OCI-LY3 (cell line): ENCODE measurements around the gene KLF12.

Source experiments
- H2AFZ ChIP-seq: fragments of 200-600, 300-600 bp; shearing (Covaris generic); 2 replicates; pipeline ENCODE4 v1.6.0; 2014; ENCODE audit warnings: antibody characterized with exemption, low read depth, low read length
- H3K27ac ChIP-seq: fragments of 200-600, 300-600 bp; sonication (generic); 2 replicates; pipeline ENCODE4 v1.5.1; 2014; ENCODE audit warnings: mild to moderate bottlenecking, low read length, moderate library complexity, mixed read lengths
- H3K27me3 ChIP-seq: fragments of 200-600, 300-600 bp; sonication (generic); 2 replicates; pipeline ENCODE4 v1.6.1; 2014; ENCODE audit warnings: low read depth, low read length, mixed read lengths
- H3K36me3 ChIP-seq: fragments of 200-600, 300-600 bp; sonication (generic); replicated peaks from 2 replicates; pipeline ENCODE3; 2014; ENCODE audit warnings: low read depth, low read length, mixed read lengths
- H3K4me1 ChIP-seq: fragments of 300-600, 200-600 bp; sonication (generic); 2 replicates; pipeline ENCODE4 v1.6.1; 2014; ENCODE audit warnings: low read length, mixed read lengths
- H3K4me2 ChIP-seq: fragments of 200-600, 300-600 bp; sonication (generic); 2 replicates; pipeline ENCODE4 v1.6.1; 2014; ENCODE audit warnings: low read length, mixed read lengths
- H3K4me3 ChIP-seq: fragments of 300-600, 200-600 bp; sonication (generic); 2 replicates; pipeline ENCODE4 v1.5.1; 2014; ENCODE audit warnings: antibody characterized with exemption, mild to moderate bottlenecking, low read length, moderate library complexity
- H3K79me2 ChIP-seq: fragments of 300-600, 200-600 bp; shearing (Covaris generic); 2 replicates; pipeline ENCODE4 v1.6.1; 2014; ENCODE audit warnings: mild to moderate bottlenecking, low read length, mixed read lengths
- H3K9ac ChIP-seq: fragments of 300-600, 200-600 bp; shearing (Covaris generic); 2 replicates; pipeline ENCODE4 v1.6.0; 2014; ENCODE audit warnings: mild to moderate bottlenecking, low read length, moderate library complexity
- H3K9me3 ChIP-seq: fragments of 200-600, 300-600 bp; shearing (Covaris generic); 2 replicates; pipeline ENCODE4 v1.6.1; 2014; ENCODE audit warnings: low read length, mixed read lengths; ENCODE audit not compliant: insufficient read depth
- H4K20me1 ChIP-seq: fragments of 200-600, 300-600 bp; sonication (generic); 2 replicates; pipeline ENCODE4 v1.6.1; 2016; ENCODE audit warnings: low read length, mixed read lengths; ENCODE audit not compliant: insufficient read depth
- EZH2phosphoT487 ChIP-seq: fragments of 200-600 bp; shearing (Covaris generic); IDR thresholded peaks from 2 replicates; pipeline ENCODE4 v1.6.1; 2018; ENCODE audit warnings: antibody characterized with exemption, mixed run types, low read depth
- TF ChIP-seq, protein P1 (sequence below): fragments of 200-600, 300-600 bp; sonication (generic); IDR thresholded peaks from 2 replicates; pipeline ENCODE4 v1.5.1; 2014; ENCODE audit warnings: antibody characterized with exemption, low read length, low read depth

The KLF12 gene

DNA sequence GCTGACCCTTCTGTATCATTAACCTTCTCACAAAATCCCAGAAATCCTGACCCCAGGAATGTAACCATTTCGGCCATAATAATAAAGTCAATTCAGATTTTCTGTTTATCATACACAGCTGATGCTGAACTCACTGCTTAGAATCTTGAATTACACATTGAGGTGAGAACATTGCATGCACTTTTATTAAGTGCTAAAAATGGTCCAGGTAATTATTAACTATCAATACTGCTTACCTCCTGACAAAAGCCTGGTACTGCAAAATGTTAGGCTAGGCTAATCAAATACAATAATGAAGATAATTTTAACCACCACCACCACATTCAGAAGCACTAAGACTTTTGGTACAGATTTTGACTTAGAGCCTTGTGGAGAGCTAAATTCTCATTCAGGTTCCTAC lies 36.1 kb downstream of the KLF12 start:
- H3K4me3 ChIP-seq, result no peak overlapping the region
- H4K20me1 ChIP-seq, result peaks cover 38% of the 10 kb centered on the region; the same call in 1 of the 2 replicates
- H3K9me3 ChIP-seq, result no peaks in the 10 kb centered on the region
- TF ChIP-seq, protein P1, sequence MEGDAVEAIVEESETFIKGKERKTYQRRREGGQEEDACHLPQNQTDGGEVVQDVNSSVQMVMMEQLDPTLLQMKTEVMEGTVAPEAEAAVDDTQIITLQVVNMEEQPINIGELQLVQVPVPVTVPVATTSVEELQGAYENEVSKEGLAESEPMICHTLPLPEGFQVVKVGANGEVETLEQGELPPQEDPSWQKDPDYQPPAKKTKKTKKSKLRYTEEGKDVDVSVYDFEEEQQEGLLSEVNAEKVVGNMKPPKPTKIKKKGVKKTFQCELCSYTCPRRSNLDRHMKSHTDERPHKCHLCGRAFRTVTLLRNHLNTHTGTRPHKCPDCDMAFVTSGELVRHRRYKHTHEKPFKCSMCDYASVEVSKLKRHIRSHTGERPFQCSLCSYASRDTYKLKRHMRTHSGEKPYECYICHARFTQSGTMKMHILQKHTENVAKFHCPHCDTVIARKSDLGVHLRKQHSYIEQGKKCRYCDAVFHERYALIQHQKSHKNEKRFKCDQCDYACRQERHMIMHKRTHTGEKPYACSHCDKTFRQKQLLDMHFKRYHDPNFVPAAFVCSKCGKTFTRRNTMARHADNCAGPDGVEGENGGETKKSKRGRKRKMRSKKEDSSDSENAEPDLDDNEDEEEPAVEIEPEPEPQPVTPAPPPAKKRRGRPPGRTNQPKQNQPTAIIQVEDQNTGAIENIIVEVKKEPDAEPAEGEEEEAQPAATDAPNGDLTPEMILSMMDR, result no peak
- no peak for TF ChIP-seq EZH2phosphoT487
- H3K27me3 ChIP-seq, result no peaks in the 10 kb centered on the region
- H3K4me2 ChIP-seq, result no peak overlapping the region
- no peaks in the 10 kb centered on the region for H3K36me3 ChIP-seq
- H3K27ac ChIP-seq, result no peak overlapping the region
- no peaks in the 10 kb centered on the region for H3K4me1 ChIP-seq
- H2AFZ ChIP-seq, result no peak overlapping the region
- peaks cover 16% of the 10 kb centered on the region for H3K79me2 ChIP-seq
- no peak overlapping the region for H3K9ac ChIP-seq

DNA sequence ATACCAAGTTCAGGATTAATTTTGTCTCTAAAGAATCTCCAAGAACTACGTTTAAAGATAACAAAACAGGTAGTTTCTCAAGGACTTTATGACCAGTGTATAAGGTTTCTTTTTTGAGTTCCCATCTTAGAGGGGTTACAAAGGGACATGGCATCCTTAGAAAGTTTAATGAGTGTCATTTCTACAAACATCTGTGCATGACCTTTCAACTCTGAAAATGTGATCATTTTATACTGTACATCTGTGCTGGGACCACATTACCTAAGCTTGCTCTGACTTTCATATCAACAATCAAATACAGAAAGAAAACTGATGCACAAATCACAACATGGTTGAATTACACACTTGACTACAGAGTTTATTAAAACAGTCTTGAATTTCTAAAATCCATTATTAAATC lies 37.1 kb downstream of the KLF12 start:
- TF ChIP-seq, protein P1, result no peak
- no peak for TF ChIP-seq EZH2phosphoT487
- Histone ChIP-seq H2AFZ (no peak overlapping the region), H3K27me3 (no peaks in the 10 kb centered on the region), H3K4me3 (no peak overlapping the region), H4K20me1 (peaks cover 42% of the 10 kb centered on the region; the same call in 1 of the 2 replicates), H3K9ac (no peak overlapping the region), H3K36me3 (no peaks in the 10 kb centered on the region), H3K27ac (no peak overlapping the region), H3K9me3 (no peaks in the 10 kb centered on the region), H3K79me2 (peaks cover 16% of the 10 kb centered on the region), H3K4me1 (peaks cover 9% of the 10 kb centered on the region), H3K4me2 (no peak overlapping the region)

GRCh38 chr13:74093691-74094090 lies 40.5 kb downstream of the KLF12 start:
- Histone ChIP-seq H3K27ac (no peak overlapping the region), H3K4me2 (no peak overlapping the region)
- TF ChIP-seq, protein P1, result no peak
- no peak for TF ChIP-seq EZH2phosphoT487

GRCh38 chr13:74092711-74093110 lies 41.5 kb downstream of the KLF12 start:
- no peaks in the 10 kb centered on the region for H3K9me3 ChIP-seq
- TF ChIP-seq, protein P1, result no peak
- TF ChIP-seq EZH2phosphoT487, result no peak
- H3K4me1 ChIP-seq, result peaks cover 9% of the 10 kb centered on the region
- H3K4me3 ChIP-seq, result no peak overlapping the region
- peaks cover 27% of the 10 kb centered on the region; the same call in 1 of the 2 replicates for H4K20me1 ChIP-seq
- H3K27me3 ChIP-seq, result no peaks in the 10 kb centered on the region
- no peak overlapping the region for H3K9ac ChIP-seq
- H3K36me3 ChIP-seq, result peaks cover 5% of the 10 kb centered on the region
- H3K79me2 ChIP-seq, result peaks cover 15% of the 10 kb centered on the region
- H2AFZ ChIP-seq, result no peak overlapping the region
- peak overlapping the region; percentile 32 for H3K4me2 ChIP-seq
- H3K27ac ChIP-seq, result no peak overlapping the region

More at GRCh38 chr13:74093691-74094090, 40.5 kb downstream of the KLF12 start:
- Histone ChIP-seq H3K9ac (no peak overlapping the region), H4K20me1 (peaks cover 31% of the 10 kb centered on the region; the same call in 1 of the 2 replicates), H2AFZ (no peak overlapping the region), H3K27me3 (no peaks in the 10 kb centered on the region), H3K9me3 (no peaks in the 10 kb centered on the region), H3K4me3 (no peak overlapping the region), H3K36me3 (peaks cover 5% of the 10 kb centered on the region), H3K4me1 (peaks cover 9% of the 10 kb centered on the region), H3K79me2 (peaks cover 17% of the 10 kb centered on the region)
